ENCODE measurements around the gene APMAP.

GRCh38 chr20:24915440-24915839 lies 77.1 kb downstream of the APMAP start:
- TF ChIP-seq CTCF (IDR thresholded peaks at IDR 0.05; ENCODE audit: low read length) (no peak), EZH2 (IDR thresholded peaks at IDR 0.05; ENCODE audit: borderline replicate concordance, low read length) (no peak)

Data from OCI-LY1 (cell line).